IPS-18c (cell line): Measurements from ENCODE around the gene JAZF1.

Experiments
- H3K4me3 ChIP-seq: 2 replicates; pipeline ENCODE4 v1.7.0; 2013; ENCODE audit warnings: low read depth, mild to moderate bottlenecking, low read length, moderate library complexity; ENCODE audit not compliant: insufficient read depth
- H3K9me3 ChIP-seq: one replicate; pipeline ENCODE4 v1.6.1; 2013; ENCODE audit warnings: mild to moderate bottlenecking, low read length, moderate library complexity; ENCODE audit not compliant: control insufficient read depth, insufficient read depth

JAZF1 gene

GRCh38 chr7:28002638-28003037 lies 178.0 kb downstream of the JAZF1 start:
- Histone ChIP-seq H3K4me3 (no peak overlapping the region), H3K9me3 (no peaks in the 10 kb centered on the region)

DNA sequence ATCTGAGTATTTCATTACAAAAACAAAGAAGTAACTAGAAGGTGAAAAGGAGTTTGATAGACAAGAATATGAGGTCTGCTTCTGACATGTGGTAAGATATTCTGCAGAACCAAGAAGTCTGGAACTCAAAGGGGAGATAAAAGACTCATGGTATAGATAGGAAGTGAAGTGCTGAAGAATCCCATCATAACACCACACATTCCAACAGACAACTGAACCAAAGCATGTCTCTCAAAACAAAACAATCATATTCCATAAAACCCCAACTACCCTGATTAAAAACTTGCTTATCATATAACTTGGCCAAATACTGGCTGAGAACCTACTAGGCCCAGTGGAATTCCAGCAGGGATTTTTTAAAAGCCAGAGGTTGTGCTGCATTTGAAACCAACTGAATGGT lies 178.7 kb downstream of the JAZF1 start:
- Histone ChIP-seq H3K9me3 (no peaks in the 10 kb centered on the region), H3K4me3 (no peak overlapping the region)

GRCh38 chr7:27999829-28000228 lies 180.8 kb downstream of the JAZF1 start:
- Histone ChIP-seq H3K4me3 (no peak overlapping the region), H3K9me3 (no peaks in the 10 kb centered on the region)

DNA sequence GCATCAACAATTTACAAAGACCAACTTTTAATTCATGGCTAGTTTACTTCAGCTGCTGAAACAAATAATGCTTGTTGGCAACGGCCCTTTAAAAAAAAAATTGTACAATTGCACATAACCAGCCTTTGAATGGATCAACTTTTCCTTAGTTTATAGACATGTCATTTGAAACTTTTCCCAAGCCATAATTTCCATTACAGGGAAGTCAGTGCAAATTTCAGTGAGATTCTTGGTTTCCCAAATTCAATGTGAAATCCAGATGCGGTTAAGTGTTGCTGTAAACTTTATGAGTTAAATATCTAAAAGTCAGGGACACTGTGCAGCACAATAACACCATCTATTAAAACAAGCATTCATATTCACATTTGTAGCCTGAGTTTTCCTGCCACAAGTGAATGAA lies 182.2 kb downstream of the JAZF1 start:
- Histone ChIP-seq H3K9me3 (no peaks in the 10 kb centered on the region), H3K4me3 (no peak overlapping the region)

DNA sequence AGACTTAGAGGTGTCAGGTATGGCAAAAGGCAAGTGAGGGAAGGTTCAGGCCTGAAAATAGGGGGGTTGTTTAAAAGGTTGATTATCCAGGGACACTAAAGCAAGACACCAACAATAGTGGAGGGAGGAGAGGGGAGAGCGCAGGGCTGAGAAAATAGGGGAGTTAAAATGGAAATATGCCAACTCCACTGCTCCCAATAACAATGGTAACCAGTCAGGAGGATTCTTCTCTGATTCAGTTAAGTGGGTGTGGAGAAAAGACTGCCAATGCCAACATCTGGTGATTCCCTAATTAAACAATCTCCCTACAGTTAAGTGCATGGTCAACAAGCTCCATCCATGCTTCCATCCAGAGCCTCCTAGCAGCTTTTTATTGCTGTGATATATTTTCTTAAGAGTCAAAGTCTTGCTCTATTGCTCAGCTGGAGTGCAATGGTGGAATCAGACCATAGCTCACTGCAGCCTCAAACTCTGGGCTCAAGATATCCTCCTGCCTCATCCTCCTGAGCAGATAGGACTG lies 183.3 kb downstream of the JAZF1 start:
- Histone ChIP-seq H3K9me3 (no peaks in the 10 kb centered on the region), H3K4me3 (no peak overlapping the region)

DNA sequence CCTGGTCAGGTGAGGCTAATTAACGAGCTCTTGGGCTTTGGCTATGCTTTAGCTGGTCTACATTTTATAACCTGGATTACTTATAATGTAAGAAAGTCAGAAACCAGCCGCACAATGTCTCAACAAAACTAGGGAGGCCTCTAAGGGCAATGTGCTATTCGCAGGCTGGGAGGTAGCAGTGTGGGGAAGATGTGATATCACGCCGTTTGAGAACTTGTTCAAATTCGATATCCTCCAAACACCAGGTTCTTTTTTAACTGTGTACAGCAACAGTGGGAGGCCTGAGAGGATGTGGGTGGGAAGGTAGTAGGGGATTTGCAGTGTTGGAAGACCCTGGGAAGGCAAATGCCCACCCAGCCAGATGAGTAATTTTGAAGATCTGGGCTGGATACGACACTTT lies 184.5 kb downstream of the JAZF1 start:
- Histone ChIP-seq H3K9me3 (no peaks in the 10 kb centered on the region), H3K4me3 (no peak overlapping the region)

GRCh38 chr7:27995228-27995627 lies 185.4 kb downstream of the JAZF1 start:
- Histone ChIP-seq H3K9me3 (no peaks in the 10 kb centered on the region), H3K4me3 (no peak overlapping the region)

GRCh38 chr7:27994639-27995038 lies 186.0 kb downstream of the JAZF1 start:
- no peaks in the 10 kb centered on the region for H3K9me3 ChIP-seq
- H3K4me3 ChIP-seq = no peak overlapping the region

GRCh38 chr7:27992755-27993493 lies 187.7 kb downstream of the JAZF1 start:
- Histone ChIP-seq H3K4me3 (no peak overlapping the region), H3K9me3 (peaks cover 3% of the 10 kb centered on the region)

GRCh38 chr7:27992097-27992496 lies 188.5 kb downstream of the JAZF1 start:
- H3K9me3 ChIP-seq = peaks cover 3% of the 10 kb centered on the region

DNA sequence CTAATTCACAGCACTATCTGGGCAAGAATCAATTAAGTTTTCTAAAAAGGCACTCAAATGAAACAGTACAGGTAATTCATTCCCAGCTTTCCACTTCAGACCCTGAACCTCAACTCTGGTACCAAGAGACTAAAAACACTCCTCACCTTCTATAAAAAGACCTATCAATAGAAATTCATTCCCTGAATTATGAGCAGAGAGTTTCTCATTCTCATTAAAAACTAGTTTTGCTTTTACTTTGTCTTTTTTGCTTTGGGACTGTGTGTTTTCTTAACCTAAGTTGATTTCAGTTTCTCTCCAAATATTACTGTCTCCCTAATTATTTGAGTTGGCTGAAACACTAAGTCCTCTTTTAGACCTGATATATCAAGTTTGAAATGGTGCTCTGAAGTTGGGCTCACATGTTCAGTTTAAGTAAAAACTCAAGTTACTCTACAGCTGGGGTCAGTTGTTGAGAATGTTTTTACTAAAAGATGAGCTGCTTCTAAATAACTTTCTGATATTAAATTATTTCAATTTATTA lies 189.5 kb downstream of the JAZF1 start:
- Histone ChIP-seq H3K4me3 (no peak overlapping the region), H3K9me3 (peaks cover 3% of the 10 kb centered on the region)

More at GRCh38 chr7:27992097-27992496, 188.5 kb downstream of the JAZF1 start:
- no peak overlapping the region for H3K4me3 ChIP-seq

GRCh38 chr7:27976531-27976930 lies 204.1 kb downstream of the JAZF1 start:
- no peak overlapping the region for H3K4me3 ChIP-seq
- H3K9me3 ChIP-seq = no peaks in the 10 kb centered on the region

DNA sequence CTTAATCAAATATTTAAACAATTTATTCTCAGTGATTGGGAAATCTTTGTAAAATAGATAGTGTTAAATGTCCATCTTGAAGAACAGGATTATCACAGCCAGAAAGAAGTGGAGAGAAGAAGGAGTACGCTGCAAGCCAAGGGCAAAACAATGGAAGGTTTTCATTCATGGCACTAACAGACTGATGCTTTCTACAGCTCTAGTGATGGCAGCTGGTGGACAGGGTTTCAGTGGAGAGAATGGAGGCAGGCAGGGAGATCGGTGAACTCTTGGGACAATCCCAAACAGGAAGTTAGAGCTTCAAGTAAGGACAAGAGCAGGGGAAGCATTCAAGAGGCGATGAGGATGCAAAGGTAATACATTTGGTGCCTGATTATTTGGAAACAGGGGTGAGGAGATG lies 207.0 kb downstream of the JAZF1 start:
- Histone ChIP-seq H3K4me3 (no peak overlapping the region), H3K9me3 (no peaks in the 10 kb centered on the region)

DNA sequence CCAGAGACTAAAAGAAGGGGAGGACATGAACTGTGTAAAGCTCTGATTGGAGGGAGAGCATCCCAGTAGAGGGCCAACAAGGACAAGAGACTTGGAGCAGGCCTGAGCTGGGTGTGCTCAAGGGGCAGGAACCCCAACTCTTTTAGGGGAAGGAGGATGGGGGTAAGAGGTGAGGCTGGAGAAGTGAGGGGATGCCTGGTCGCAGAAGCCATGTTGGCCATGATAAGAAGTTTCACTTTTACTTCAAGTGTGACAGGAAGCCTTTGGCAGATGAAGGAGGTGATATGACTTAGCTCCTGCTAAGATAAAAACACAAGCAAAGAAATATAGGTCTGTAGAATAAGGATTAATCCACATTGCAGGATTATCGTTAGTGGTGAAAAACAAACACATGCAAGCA lies 208.3 kb downstream of the JAZF1 start:
- Histone ChIP-seq H3K4me3 (no peak overlapping the region), H3K9me3 (no peaks in the 10 kb centered on the region)

DNA sequence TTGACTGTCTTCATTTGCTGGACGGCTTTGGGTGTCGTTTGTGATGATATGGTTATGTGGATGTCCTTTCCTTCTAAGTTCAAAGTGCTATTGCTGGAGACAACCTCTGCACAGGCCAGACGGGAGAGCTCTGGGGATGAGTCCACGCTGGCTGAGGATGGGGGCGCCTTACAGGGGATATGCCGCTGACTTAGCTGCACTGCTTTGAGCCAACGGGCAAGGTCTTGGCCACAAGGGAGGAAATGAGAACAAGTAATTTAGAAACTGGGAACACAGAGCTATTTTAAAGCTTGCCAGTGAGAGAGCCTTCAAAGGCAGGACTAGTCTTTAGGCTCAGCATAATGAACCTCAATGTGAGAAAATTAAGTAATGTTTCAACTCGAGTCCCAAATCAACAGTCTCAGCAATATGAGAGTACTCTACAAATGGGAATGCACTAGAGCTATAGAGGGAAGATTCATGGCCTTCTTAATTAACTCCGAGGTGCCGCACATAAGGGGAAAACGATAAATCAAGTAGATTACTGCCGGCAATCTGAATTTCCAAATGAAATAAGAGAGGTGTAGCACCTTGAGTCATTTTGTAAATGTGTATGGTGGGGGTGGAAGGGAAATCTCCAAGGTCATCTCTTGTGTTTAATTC lies 209.3 kb downstream of the JAZF1 start:
- Histone ChIP-seq H3K9me3 (no peaks in the 10 kb centered on the region), H3K4me3 (no peak overlapping the region)

- Histone ChIP-seq H3K4me3 (no peak overlapping the region), H3K9me3 (no peaks in the 10 kb centered on the region)
Observed at GRCh38 chr7:27970350-27970749, 210.2 kb downstream of the JAZF1 start.

DNA sequence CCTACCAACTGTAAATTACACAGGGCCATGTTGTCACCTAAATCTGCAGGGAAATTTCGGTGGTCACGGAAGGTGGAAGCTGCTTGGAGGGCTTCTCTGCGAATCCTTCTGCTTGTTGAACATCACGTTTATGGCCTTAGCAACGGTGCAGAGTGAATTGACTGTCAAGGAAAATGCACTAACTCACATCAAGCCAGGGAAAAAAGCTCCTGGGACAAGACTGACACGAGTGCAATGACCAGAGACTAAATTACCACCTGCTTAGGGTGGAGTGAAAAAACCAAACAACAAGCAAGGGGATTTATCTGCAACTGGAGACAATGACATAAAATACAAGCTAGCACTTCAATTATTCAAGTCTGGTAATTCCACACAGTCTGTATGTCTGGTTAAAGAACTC lies 211.2 kb downstream of the JAZF1 start:
- H3K9me3 ChIP-seq = no peaks in the 10 kb centered on the region
- H3K4me3 ChIP-seq = no peak overlapping the region

GRCh38 chr7:27967639-27968038 lies 213.0 kb downstream of the JAZF1 start:
- no peak overlapping the region for H3K4me3 ChIP-seq

More at GRCh38 chr7:27967639-27968038, 213.0 kb downstream of the JAZF1 start:
- no peaks in the 10 kb centered on the region for H3K9me3 ChIP-seq
